H9 (cell line): Measurements from ENCODE around the gene YBEY. TPM values are rescaled to one million over a fixed set of nuclear protein-coding genes. Genes with fewer than 3 reads are reported as not detected.

Experiments
- DNase-seq: peaks from one replicate; pipeline ENCODE4 v3.0.0-alpha.2; 2017
- H2AFZ ChIP-seq: one replicate; pipeline ENCODE4 v1.6.1; 2013; ENCODE audit warnings: mild to moderate bottlenecking, low read length, control low read depth, moderate library complexity
- H2AK5ac ChIP-seq: 2 replicates; pipeline ENCODE4 v1.6.1; 2013; ENCODE audit warnings: low read length, control low read depth, mixed read lengths; ENCODE audit not compliant: insufficient read length
- H2BK120ac ChIP-seq: one replicate; pipeline ENCODE4 v1.6.1; 2013; ENCODE audit warnings: low read depth, mild to moderate bottlenecking, low read length, control low read depth, inconsistent platforms; ENCODE audit not compliant: poor library complexity, severe bottlenecking
- H2BK12ac ChIP-seq: 2 replicates; pipeline ENCODE4 v1.6.1; 2013; ENCODE audit warnings: low read length, control low read depth, mixed read lengths, low read depth; ENCODE audit not compliant: insufficient read length
- H2BK15ac ChIP-seq: 2 replicates; pipeline ENCODE4 v1.6.1; 2013; ENCODE audit warnings: low read depth, low read length, control low read depth
- H2BK20ac ChIP-seq: one replicate; pipeline ENCODE4 v1.6.1; 2013; ENCODE audit warnings: low read depth, mild to moderate bottlenecking, low read length, control low read depth, inconsistent platforms; ENCODE audit not compliant: poor library complexity, severe bottlenecking
- H2BK5ac ChIP-seq: 2 replicates; pipeline ENCODE4 v1.6.1; 2013; ENCODE audit warnings: low read length, control low read depth, mixed read lengths; ENCODE audit not compliant: insufficient read length
- H3K14ac ChIP-seq: 2 replicates; pipeline ENCODE4 v1.6.1; 2013; ENCODE audit warnings: low read length, control low read depth; ENCODE audit not compliant: insufficient read depth
- H3K18ac ChIP-seq: 2 replicates; pipeline ENCODE4 v1.6.1; 2013; ENCODE audit warnings: low read depth, mild to moderate bottlenecking, mixed read lengths, low read length, control low read depth; ENCODE audit not compliant: insufficient read length
- H3K23ac ChIP-seq: 2 replicates; pipeline ENCODE4 v1.6.1; 2013; ENCODE audit warnings: low read length, control low read depth, mixed read lengths, low read depth; ENCODE audit not compliant: insufficient read length
- H3K23me2 ChIP-seq: 2 replicates; pipeline ENCODE4 v1.6.1; 2013; ENCODE audit warnings: low read depth, mild to moderate bottlenecking, mixed read lengths, low read length, control low read depth; ENCODE audit not compliant: insufficient read length, poor library complexity, severe bottlenecking
- H3K27ac ChIP-seq: 2 replicates; pipeline ENCODE4 v1.5.1; 2013; ENCODE audit warnings: low read length, control low read depth, mixed read lengths, low read depth; ENCODE audit not compliant: insufficient read length
- H3K27me3 ChIP-seq: 2 replicates; pipeline ENCODE4 v1.6.1; 2013; ENCODE audit warnings: low read length, control low read depth, inconsistent platforms; ENCODE audit not compliant: insufficient read depth
- H3K4ac ChIP-seq: 2 replicates; pipeline ENCODE4 v1.6.1; 2013; ENCODE audit warnings: low read depth, mild to moderate bottlenecking, control low read depth, inconsistent platforms, low read length, moderate library complexity
- H3K4me1 ChIP-seq: 2 replicates; pipeline ENCODE4 v1.6.1; 2013; ENCODE audit warnings: low read length, control low read depth, inconsistent platforms; ENCODE audit not compliant: insufficient read depth
- H3K4me2 ChIP-seq: 2 replicates; pipeline ENCODE4 v1.6.1; 2013; ENCODE audit warnings: low read length, control low read depth, mixed read lengths; ENCODE audit not compliant: insufficient read length, insufficient read depth
- H3K56ac ChIP-seq: 2 replicates; pipeline ENCODE4 v1.6.1; 2013; ENCODE audit warnings: low read depth, mild to moderate bottlenecking, mixed read lengths, low read length, control low read depth; ENCODE audit not compliant: insufficient read length
- H3K79me1 ChIP-seq: 2 replicates; pipeline ENCODE4 v1.6.1; 2013; ENCODE audit warnings: low read depth, mild to moderate bottlenecking, moderate library complexity, low read length, control low read depth, inconsistent platforms; ENCODE audit not compliant: insufficient read depth, poor library complexity, severe bottlenecking
- H3K79me2 ChIP-seq: 2 replicates; pipeline ENCODE4 v1.6.1; 2013; ENCODE audit warnings: low read length, control low read depth, inconsistent platforms; ENCODE audit not compliant: insufficient read depth
- H3K9ac ChIP-seq: 2 replicates; pipeline ENCODE4 v1.6.1; 2013; ENCODE audit warnings: low read length, control low read depth, mixed read lengths; ENCODE audit not compliant: insufficient read length; ENCODE audit errors: extremely low read depth
- H3K9me3 ChIP-seq: one replicate; pipeline ENCODE4 v1.6.1; 2013; ENCODE audit warnings: low read depth, low read length, inconsistent platforms; ENCODE audit not compliant: control insufficient read depth
- H3T11ph ChIP-seq: one replicate; pipeline ENCODE4 v1.6.1; 2013; ENCODE audit warnings: mild to moderate bottlenecking, low read length, control low read depth, inconsistent platforms
- H4K20me1 ChIP-seq: one replicate; pipeline ENCODE4 v1.6.1; 2013; ENCODE audit not compliant: control insufficient read depth, insufficient read length, insufficient read depth
- H4K5ac ChIP-seq: 2 replicates; pipeline ENCODE4 v1.6.1; 2013; ENCODE audit warnings: low read depth, mild to moderate bottlenecking, mixed read lengths, low read length, control low read depth; ENCODE audit not compliant: insufficient read length
- H4K8ac ChIP-seq: replicated peaks from 2 replicates; pipeline ENCODE4 v1.6.1; 2013; ENCODE audit warnings: low read length, control low read depth, mixed read lengths, low read depth; ENCODE audit not compliant: insufficient read length
- H4K91ac ChIP-seq: 2 replicates; pipeline ENCODE4 v1.6.1; 2013; ENCODE audit warnings: low read depth, mild to moderate bottlenecking, moderate library complexity, mixed read lengths, low read length, control low read depth; ENCODE audit not compliant: insufficient read length
- H3K27ac Mint-ChIP-seq, 3 experiments: 2 replicates in 2 of 3; 3 replicates in 1 of 3; pipeline ENCODE4 v1.8.0; 2020 to 2021; ENCODE audit warnings: mixed read lengths in 3 of 3, mild to moderate bottlenecking in 1 of 3, moderate library complexity in 1 of 3
- H3K27me3 Mint-ChIP-seq: 2 replicates; pipeline ENCODE4 v1.8.0; 2021; ENCODE audit warnings: low read depth, mild to moderate bottlenecking, moderate library complexity, mixed read lengths
- H3K36me3 Mint-ChIP-seq, 3 experiments: 2 replicates in 2 of 3; 3 replicates in 1 of 3; pipeline ENCODE4 v1.8.0; 2020 to 2021; ENCODE audit warnings: low read depth in 3 of 3, mixed read lengths in 3 of 3; ENCODE audit not compliant: insufficient read depth in 1 of 3
- H3K4me1 Mint-ChIP-seq, 2 experiments: 2 replicates each; pipeline ENCODE4 v1.8.0; 2020; ENCODE audit warnings: mixed read lengths in 2 of 2
- H3K4me3 Mint-ChIP-seq, 2 experiments: 2 replicates in 1 of 2; 3 replicates in 1 of 2; pipeline ENCODE4 v1.8.0; 2020 to 2021; ENCODE audit warnings: mild to moderate bottlenecking in 2 of 2, mixed read lengths in 2 of 2, moderate library complexity in 1 of 2
- H3K9me3 Mint-ChIP-seq, 2 experiments: 2 replicates in 1 of 2; 3 replicates in 1 of 2; pipeline ENCODE4 v1.8.0; 2020; ENCODE audit warnings: mild to moderate bottlenecking in 2 of 2, mixed read lengths in 2 of 2, moderate library complexity in 1 of 2
- WGBS: extraction: QIAGEN DNeasy Blood & Tissue Kit; methylation state at CpG from one replicate; pipeline ENCODE4 v1.1.7; 2013; ENCODE audit warnings: missing lambda C conversion rate, low lambda C conversion rate, mixed read lengths; ENCODE audit not compliant: insufficient read length; ENCODE audit errors: extremely low coverage; 5-methylcytosine and 5-hydroxymethylcytosine counted together
- total RNA-seq: library from RNA; stranded (reverse); gene quantifications from 2 replicates; pipeline ENCODE4 v1.2.1, GENCODE V29; 2021
- TF ChIP-seq, protein P1 (sequence below): fragments of 200-600 bp; sonication (generic); conservative IDR thresholded peaks from 3 replicates; pipeline ENCODE4 v1.8.0; 2021; ENCODE audit warnings: antibody characterized with exemption, mild to moderate bottlenecking

Gene YBEY
- total RNA-seq, 1 experiment from 2014 or later: 26.2 TPM

DNA sequence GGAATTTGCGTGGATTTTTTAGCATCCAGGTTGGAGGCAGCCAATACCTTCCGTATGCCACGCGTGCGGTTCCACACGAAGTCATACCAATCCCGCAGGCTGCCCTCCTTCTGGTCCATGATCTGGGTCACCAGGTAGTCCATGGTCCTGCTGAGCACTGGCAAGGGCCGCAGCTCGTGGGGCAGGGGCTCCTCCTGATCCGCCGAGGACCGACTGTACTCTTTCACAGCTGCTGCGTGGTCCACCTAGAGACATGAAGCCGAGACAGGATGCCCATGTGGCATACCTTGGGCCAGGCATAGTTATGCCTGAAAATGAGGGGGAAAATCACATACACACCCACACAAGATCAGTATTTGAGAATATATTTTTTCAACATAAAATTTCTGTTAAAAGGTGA is 12.8 kb upstream of the YBEY start:
- Histone ChIP-seq H3K79me2 (no peaks in the 10 kb centered on the region), H3K9ac (no peak overlapping the region), H3K27ac (no peak overlapping the region), H3K23me2 (no peaks in the 10 kb centered on the region), H2BK15ac (no peak overlapping the region), H3K56ac (no peak overlapping the region), H4K20me1 (no peaks in the 10 kb centered on the region), H2BK5ac (no peak overlapping the region), H3K14ac (no peak overlapping the region), H2AFZ (no peak overlapping the region), H4K5ac (no peak overlapping the region), H2BK20ac (no peak overlapping the region), H3K4ac (no peak overlapping the region), H2BK12ac (no peak overlapping the region), H3T11ph (no peak overlapping the region), H3K23ac (no peak overlapping the region), H3K27me3 (no peaks in the 10 kb centered on the region), H3K18ac (no peak overlapping the region), H3K4me2 (no peak overlapping the region), H2AK5ac (no peak overlapping the region), H4K91ac (no peak overlapping the region), H3K4me1 (no peaks in the 10 kb centered on the region), H3K79me1 (peaks cover under 1% of the 10 kb centered on the region), H4K8ac (no peak overlapping the region), H2BK120ac (no peak overlapping the region), H3K9me3 (no peaks in the 10 kb centered on the region)
- no peak overlapping the region for H3K4me3 Mint-ChIP-seq
- peaks cover 42 to 92% (median 76%) of the 10 kb centered on the region in 3 experiments; a peak in 6 of 7 replicates for H3K36me3 Mint-ChIP-seq
- no peaks in the 10 kb centered on the region for H3K9me3 Mint-ChIP-seq
- no peak overlapping the region for H3K27ac Mint-ChIP-seq
- H3K27me3 Mint-ChIP-seq: no peaks in the 10 kb centered on the region
- H3K4me1 Mint-ChIP-seq: no peaks in the 10 kb centered on the region
- DNase-seq: no peak
- WGBS: no CpG with 5 or more reads among the region's 14 CpGs
- TF ChIP-seq, protein P1, sequence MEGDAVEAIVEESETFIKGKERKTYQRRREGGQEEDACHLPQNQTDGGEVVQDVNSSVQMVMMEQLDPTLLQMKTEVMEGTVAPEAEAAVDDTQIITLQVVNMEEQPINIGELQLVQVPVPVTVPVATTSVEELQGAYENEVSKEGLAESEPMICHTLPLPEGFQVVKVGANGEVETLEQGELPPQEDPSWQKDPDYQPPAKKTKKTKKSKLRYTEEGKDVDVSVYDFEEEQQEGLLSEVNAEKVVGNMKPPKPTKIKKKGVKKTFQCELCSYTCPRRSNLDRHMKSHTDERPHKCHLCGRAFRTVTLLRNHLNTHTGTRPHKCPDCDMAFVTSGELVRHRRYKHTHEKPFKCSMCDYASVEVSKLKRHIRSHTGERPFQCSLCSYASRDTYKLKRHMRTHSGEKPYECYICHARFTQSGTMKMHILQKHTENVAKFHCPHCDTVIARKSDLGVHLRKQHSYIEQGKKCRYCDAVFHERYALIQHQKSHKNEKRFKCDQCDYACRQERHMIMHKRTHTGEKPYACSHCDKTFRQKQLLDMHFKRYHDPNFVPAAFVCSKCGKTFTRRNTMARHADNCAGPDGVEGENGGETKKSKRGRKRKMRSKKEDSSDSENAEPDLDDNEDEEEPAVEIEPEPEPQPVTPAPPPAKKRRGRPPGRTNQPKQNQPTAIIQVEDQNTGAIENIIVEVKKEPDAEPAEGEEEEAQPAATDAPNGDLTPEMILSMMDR: no peak
